ENCODE results near the gene CDKL1. TPM values are rescaled to one million over a fixed set of nuclear protein-coding genes. Genes with fewer than 3 reads are reported as not detected.

The CDKL1 gene
- total and polyA plus RNA-seq, 11 donors = 0.34 to 7.0 (median 2.5) TPM

DNA sequence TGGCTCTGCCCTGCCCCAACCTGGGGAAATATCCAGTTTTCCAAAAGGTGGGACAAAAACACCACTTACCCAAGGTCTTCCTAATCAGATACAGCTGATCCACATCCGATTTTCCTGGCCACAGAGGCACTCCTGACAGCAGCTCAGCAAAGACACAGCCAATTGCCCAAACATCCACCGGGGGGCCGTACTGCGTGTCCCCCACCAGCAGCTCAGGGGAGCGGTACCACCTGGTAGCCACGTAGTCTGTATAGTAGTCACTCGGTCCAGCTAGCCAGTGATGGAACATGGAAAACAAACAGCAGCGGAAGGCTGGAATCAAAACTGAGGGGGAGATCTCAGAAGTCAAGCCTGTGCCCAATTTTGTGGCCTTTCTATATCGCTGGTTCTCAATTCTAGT, 55.7 kb downstream of the CDKL1 start:
- Histone ChIP-seq H3K27ac (peak overlapping the region in 1 of 12 donors; percentile 11), H3K4me1 (peaks cover 0 to 44% (median 28%) of the 10 kb centered on the region in 12 donors), H3K27me3 (no peaks in the 10 kb centered on the region), H3K36me3 (peaks cover 0 to 4% (median 0%) of the 10 kb centered on the region in 9 donors), H3K9me3 (no peaks in the 10 kb centered on the region), H3K4me3 (no peak overlapping the region)
- no peak for TF ChIP-seq POLR2A (IDR thresholded peaks at IDR 0.05)
- TF ChIP-seq, protein P1, sequence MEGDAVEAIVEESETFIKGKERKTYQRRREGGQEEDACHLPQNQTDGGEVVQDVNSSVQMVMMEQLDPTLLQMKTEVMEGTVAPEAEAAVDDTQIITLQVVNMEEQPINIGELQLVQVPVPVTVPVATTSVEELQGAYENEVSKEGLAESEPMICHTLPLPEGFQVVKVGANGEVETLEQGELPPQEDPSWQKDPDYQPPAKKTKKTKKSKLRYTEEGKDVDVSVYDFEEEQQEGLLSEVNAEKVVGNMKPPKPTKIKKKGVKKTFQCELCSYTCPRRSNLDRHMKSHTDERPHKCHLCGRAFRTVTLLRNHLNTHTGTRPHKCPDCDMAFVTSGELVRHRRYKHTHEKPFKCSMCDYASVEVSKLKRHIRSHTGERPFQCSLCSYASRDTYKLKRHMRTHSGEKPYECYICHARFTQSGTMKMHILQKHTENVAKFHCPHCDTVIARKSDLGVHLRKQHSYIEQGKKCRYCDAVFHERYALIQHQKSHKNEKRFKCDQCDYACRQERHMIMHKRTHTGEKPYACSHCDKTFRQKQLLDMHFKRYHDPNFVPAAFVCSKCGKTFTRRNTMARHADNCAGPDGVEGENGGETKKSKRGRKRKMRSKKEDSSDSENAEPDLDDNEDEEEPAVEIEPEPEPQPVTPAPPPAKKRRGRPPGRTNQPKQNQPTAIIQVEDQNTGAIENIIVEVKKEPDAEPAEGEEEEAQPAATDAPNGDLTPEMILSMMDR (IDR thresholded peaks at IDR 0.05) = no peak
- intact Hi-C loops (cut with DNase I) = loop anchor here in 6 of 10 donors (5.0 to 10.0 kb wide), 4 partner anchors 54 to 191 kb away; partner anchors contain the start of genes MAP4K5 (in 4 of the 6) and CDKL1 (in 3 of the 6)
- no peak for ATAC-seq
- 93 to 95% (median 94%) methylated on average over 9 of the region's 9 CpGs for WGBS, 4 donors
- DNase-seq = no peak

DNA sequence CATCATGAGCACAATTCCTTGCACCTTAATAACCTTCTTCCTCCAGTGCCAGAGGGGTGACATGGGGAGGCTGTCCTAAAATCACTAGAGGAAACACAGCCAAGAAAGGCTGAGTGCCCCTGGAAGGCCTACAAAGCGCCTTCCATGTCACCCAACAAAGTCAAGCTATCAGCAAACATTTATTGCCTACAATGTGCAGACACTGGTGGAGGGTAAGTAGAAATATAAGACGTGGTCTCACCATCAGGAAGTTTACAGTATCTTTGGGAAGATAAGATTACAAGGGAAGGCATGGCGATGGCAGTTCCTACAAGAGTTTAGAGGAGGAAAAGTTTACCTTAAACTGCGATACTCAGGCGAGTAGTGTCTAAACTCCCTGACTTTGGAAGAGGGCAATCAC, 56.6 kb downstream of the CDKL1 start:
- Histone ChIP-seq H3K4me3 (no peak overlapping the region), H3K27ac (no peak overlapping the region), H3K4me1 (peaks cover 0 to 48% (median 37%) of the 10 kb centered on the region in 12 donors), H3K36me3 (peaks cover 0 to 4% (median 0%) of the 10 kb centered on the region in 9 donors), H3K9me3 (no peaks in the 10 kb centered on the region), H3K27me3 (no peaks in the 10 kb centered on the region)
- intact Hi-C loops (cut with DNase I) = loop anchor here in 6 of 10 donors (5.0 to 10.0 kb wide), 4 partner anchors 55 to 192 kb away; partner anchors contain the start of genes MAP4K5 (in 4 of the 6) and CDKL1 (in 3 of the 6)
- no peak for TF ChIP-seq POLR2A (IDR thresholded peaks at IDR 0.05)
- TF ChIP-seq, protein P1 (IDR thresholded peaks at IDR 0.05) = no peak
- DNase-seq (no peak), ATAC-seq (no peak)
- 91 to 95% (median 94%) methylated on average over 5 of the region's 5 CpGs for WGBS, 4 donors

DNA sequence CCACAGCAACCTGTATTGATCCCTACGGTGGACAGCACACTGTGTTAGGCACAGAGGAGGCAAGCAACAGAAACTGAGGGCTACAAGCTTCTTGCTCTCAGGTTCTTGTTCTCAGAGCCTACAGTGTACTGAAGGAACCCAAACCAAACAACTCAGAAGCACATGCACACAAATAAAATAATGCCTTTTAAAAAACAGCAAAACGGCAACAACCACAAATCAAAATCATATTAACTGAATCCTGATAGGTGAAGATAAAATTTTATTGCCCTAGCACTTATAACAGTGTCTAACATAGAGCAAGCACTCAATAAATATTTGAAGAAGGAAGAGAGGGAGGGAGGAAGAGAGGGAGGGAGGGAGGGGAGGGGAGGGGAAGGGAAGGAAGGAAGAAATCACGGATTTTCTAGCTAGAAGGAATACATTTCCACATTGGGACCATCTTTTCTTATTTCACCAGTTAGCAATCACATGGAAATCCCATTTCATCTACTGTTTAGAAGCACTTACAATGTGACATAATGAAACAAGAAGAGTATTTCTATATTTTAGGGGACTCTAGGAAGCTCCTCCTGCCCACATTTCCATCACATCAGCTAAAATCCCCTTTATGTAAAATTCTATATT, 57.4 kb downstream of the CDKL1 start:
- peaks cover 0 to 4% (median 0%) of the 10 kb centered on the region in 9 donors for H3K36me3 ChIP-seq
- 76 to 82% (median 79%) methylated on average over 3 of the region's 3 CpGs for WGBS, 4 donors
- H3K9me3 ChIP-seq = no peaks in the 10 kb centered on the region
- no peaks in the 10 kb centered on the region for H3K27me3 ChIP-seq
- intact Hi-C loops (cut with DNase I) = loop anchor here in 1 of 10 donors (5.0 kb wide), 1 partner anchor 58 kb away; the partner anchor contains the start of gene CDKL1
- H3K4me1 ChIP-seq = peaks cover 0 to 56% (median 42%) of the 10 kb centered on the region in 12 donors
- TF ChIP-seq, protein P1 (IDR thresholded peaks at IDR 0.05) = no peak
- ATAC-seq (no peak), DNase-seq (no peak)
- no peak overlapping the region for H3K4me3 ChIP-seq
- H3K27ac ChIP-seq = no peak overlapping the region

DNA sequence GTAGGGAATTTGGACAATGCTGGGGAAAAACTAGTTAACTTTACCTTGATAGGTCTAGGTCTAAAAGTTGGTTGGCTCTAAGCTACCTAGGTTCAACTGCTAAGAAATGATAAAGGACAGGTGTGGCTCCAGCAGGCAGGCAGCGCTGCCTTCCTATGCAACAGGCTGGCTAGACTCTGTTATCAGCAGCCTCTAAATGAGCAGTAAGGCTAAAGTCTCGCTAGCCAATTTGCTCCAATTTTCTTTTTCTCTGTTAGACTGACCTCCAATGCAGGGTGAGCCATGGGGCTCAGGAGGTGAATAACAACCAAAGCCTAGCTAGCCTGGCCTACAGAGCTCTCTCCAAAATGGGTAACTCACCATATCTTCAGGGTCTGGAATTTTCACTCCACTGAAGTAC, 58.1 kb downstream of the CDKL1 start:
- DNase-seq (no peak), ATAC-seq (no peak)
- Histone ChIP-seq H3K27ac (no peak overlapping the region), H3K27me3 (no peaks in the 10 kb centered on the region), H3K9me3 (no peaks in the 10 kb centered on the region), H3K36me3 (peaks cover 0 to 4% (median 0%) of the 10 kb centered on the region in 9 donors), H3K4me3 (no peak overlapping the region), H3K4me1 (peaks cover 0 to 56% (median 40%) of the 10 kb centered on the region in 12 donors)
- intact Hi-C loops (cut with DNase I) = loop anchor here in 1 of 10 donors (5.0 kb wide), 1 partner anchor 59 kb away; the partner anchor contains the start of gene CDKL1
- TF ChIP-seq, protein P1 (IDR thresholded peaks at IDR 0.05) = no peak
- TF ChIP-seq POLR2A (IDR thresholded peaks at IDR 0.05) = no peak
- 94 to 100% (median 98%) methylated on average over 2 of the region's 2 CpGs for WGBS, 4 donors

Measured in heart left ventricle (tissue), 16 donors.